ENCODE results near the gene TP53. TPM values are rescaled to one million over a fixed set of nuclear protein-coding genes. Genes with fewer than 3 reads are reported as not detected.

Gene TP53
- total and polyA plus RNA-seq, 2 donors from 2014 or later = 14.8 to 66.9 TPM

GRCh38 chr17:7687908-7688807, 868 bp upstream of the TP53 start, which contains the start of gene WRAP53:
Gene WRAP53, plus strand, starts transcription at chr17:7688477. Its CDS starts 172 bp downstream, at chr17:7688649.
- TF ChIP-seq CTCF (IDR thresholded peaks at IDR 0.05; ENCODE audit: borderline replicate concordance, extremely low read depth, insufficient read depth) = peak; percentile 99
- intact Hi-C loops (cut with DNase I) = no loop called here
- peak within 1 kb of the TSS; percentile 87 to 96 (median 92) for H3K9ac ChIP-seq (ENCODE audit: low read length in 3 of 3)
- H3K27me3 ChIP-seq (ENCODE audit: control insufficient read depth, insufficient read depth, low read length) = no peaks in the 10 kb centered on the region
- H3K36me3 ChIP-seq (ENCODE audit: control insufficient read depth in 2 of 3, insufficient read depth in 3 of 3, low read length in 3 of 3) = no peaks in the 10 kb centered on the region
- no peaks in the 10 kb centered on the region for H3K9me3 ChIP-seq (ENCODE audit: control insufficient read depth in 2 of 3, insufficient read depth in 1 of 3, low read length in 3 of 3)
- H3K27ac ChIP-seq (ENCODE audit: low read depth in 2 of 2, low read length in 2 of 2) = peak within 1 kb of the TSS; percentile 96
- peak within 1 kb of the TSS; percentile 96 to 99 (median 98) for H3K4me3 ChIP-seq (ENCODE audit: low read length in 3 of 3)
- FAIRE-seq (peak; percentile 89), DNase-seq (peak; percentile 98 to 100 (median 99))
- peaks cover 0 to 14% (median 7%) of the 10 kb centered on the region in 3 donors for H3K4me1 ChIP-seq (ENCODE audit: control insufficient read depth in 2 of 3, insufficient read depth in 2 of 3, low read depth in 1 of 3, low read length in 3 of 3)

- DNase-seq (peak; percentile 88 to 96 (median 91)), FAIRE-seq (no peak)
- TF ChIP-seq CTCF (IDR thresholded peaks at IDR 0.05; ENCODE audit: borderline replicate concordance, extremely low read depth, insufficient read depth) = no peak
- no peaks in the 10 kb centered on the region for H3K36me3 ChIP-seq (ENCODE audit: control insufficient read depth in 2 of 3, insufficient read depth in 3 of 3, low read length in 3 of 3)
- H3K9ac ChIP-seq (ENCODE audit: low read length in 3 of 3) = peak overlapping the region; percentile 91 to 96 (median 95)
- H3K27ac ChIP-seq (ENCODE audit: low read depth in 2 of 2, low read length in 2 of 2) = peak overlapping the region; percentile 96
- no peaks in the 10 kb centered on the region for H3K27me3 ChIP-seq (ENCODE audit: control insufficient read depth, insufficient read depth, low read length)
- H3K4me3 ChIP-seq (ENCODE audit: low read length in 3 of 3) = peak overlapping the region; percentile 96 to 99 (median 98)
- peaks cover 0 to 14% (median 7%) of the 10 kb centered on the region in 3 donors for H3K4me1 ChIP-seq (ENCODE audit: control insufficient read depth in 2 of 3, insufficient read depth in 2 of 3, low read depth in 1 of 3, low read length in 3 of 3)
- H3K9me3 ChIP-seq (ENCODE audit: control insufficient read depth in 2 of 3, insufficient read depth in 1 of 3, low read length in 3 of 3) = no peaks in the 10 kb centered on the region
- intact Hi-C loops (cut with DNase I) = no loop called here
Measured at GRCh38 chr17:7686222-7687071, 843 bp downstream of the TP53 start.

DNA sequence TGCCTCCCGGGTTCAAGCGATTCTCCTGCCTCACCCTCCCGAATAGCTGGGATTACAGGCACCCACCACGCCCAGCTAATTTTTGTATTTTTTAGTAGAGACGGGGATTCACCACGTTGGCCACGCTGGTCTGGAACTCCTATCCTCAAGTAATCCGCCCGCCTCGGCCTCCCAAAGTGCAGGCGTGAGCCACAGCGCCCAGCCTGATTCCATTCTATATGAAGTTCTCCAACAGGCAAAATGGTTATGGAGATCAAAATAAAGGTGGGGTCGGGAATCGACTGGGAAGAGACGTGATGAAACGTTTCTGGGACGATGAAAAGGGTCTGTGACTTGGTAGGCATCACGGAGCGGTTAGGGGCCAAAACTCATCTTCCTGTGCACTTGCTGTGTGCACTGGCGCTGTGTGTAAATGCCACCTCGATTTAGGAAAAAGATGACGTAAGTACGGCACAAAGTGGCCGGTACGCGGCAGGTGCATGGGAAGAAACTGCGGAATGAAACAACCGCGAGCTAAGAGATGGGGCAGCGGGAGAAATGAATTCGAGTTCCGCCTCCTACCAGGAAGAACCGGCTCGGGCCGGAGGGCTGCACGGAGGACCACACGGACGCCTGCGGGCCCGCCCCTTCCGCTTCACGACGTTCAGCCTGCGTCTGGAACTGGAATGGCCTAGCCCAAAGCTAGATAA, 1.6 kb downstream of the TP53 start:
- TF ChIP-seq CTCF (IDR thresholded peaks at IDR 0.05; ENCODE audit: borderline replicate concordance, extremely low read depth, insufficient read depth) = peak; percentile 7
- Histone ChIP-seq H3K4me3 (ENCODE audit: low read length in 3 of 3) (peak overlapping the region; percentile 96 to 99 (median 98)), H3K4me1 (ENCODE audit: control insufficient read depth in 2 of 3, insufficient read depth in 2 of 3, low read depth in 1 of 3, low read length in 3 of 3) (peaks cover 0 to 14% (median 7%) of the 10 kb centered on the region in 3 donors), H3K9me3 (ENCODE audit: control insufficient read depth in 2 of 3, insufficient read depth in 1 of 3, low read length in 3 of 3) (no peaks in the 10 kb centered on the region), H3K9ac (ENCODE audit: low read length in 3 of 3) (peak overlapping the region; percentile 72 to 96 (median 91)), H3K27ac (ENCODE audit: low read depth in 2 of 2, low read length in 2 of 2) (peak overlapping the region; percentile 96), H3K27me3 (ENCODE audit: control insufficient read depth, insufficient read depth, low read length) (no peaks in the 10 kb centered on the region), H3K36me3 (ENCODE audit: control insufficient read depth in 2 of 3, insufficient read depth in 3 of 3, low read length in 3 of 3) (no peaks in the 10 kb centered on the region)
- intact Hi-C loops (cut with DNase I) = no loop called here
- DNase-seq = peak; percentile 96 to 98 (median 97)
- no peak for FAIRE-seq

All from kidney (tissue), 14 donors.